HEK293 (cell line): ENCODE results near the gene ASIP.

ENCODE experiments used
- GLIS1 ChIP-seq: fragments of 450-650 bp; formaldehyde crosslinking; IDR thresholded peaks from 2 replicates; pipeline ENCODE4 v1.5.1; 2016; ENCODE audit warnings: missing biosample characterization, missing genetic modification characterization
- HOXD13 ChIP-seq: sonication (generic); formaldehyde crosslinking; IDR thresholded peaks from 2 replicates; pipeline ENCODE4 v1.8.0; 2022; ENCODE audit warnings: missing genetic modification reagents, borderline replicate concordance
- YY2 ChIP-seq: fragments of 450-650 bp; formaldehyde crosslinking; IDR thresholded peaks from 2 replicates; pipeline ENCODE4 v1.5.1; 2016; ENCODE audit warnings: missing biosample characterization, missing genetic modification characterization
- ZBTB17 ChIP-seq: fragments of 450-650 bp; formaldehyde crosslinking; IDR thresholded peaks from 2 replicates; pipeline ENCODE4 v1.5.1; 2016; ENCODE audit warnings: missing biosample characterization, missing genetic modification characterization
- ZFHX2 ChIP-seq: fragments of 450-650 bp; formaldehyde crosslinking; conservative IDR thresholded peaks from 2 replicates; pipeline ENCODE4 v1.5.1; 2016; ENCODE audit warnings: missing biosample characterization, missing genetic modification characterization
- ZNF112 ChIP-seq: fragments of 450-650 bp; formaldehyde crosslinking; IDR thresholded peaks from 2 replicates; pipeline ENCODE4 v1.5.0; 2017; ENCODE audit warnings: missing biosample characterization, missing genetic modification characterization
- ZNF292 ChIP-seq: fragments of 450-650 bp; formaldehyde crosslinking; IDR thresholded peaks from 2 replicates; pipeline ENCODE4 v1.5.1; 2016; ENCODE audit warnings: low read depth, missing biosample characterization, missing genetic modification characterization, borderline replicate concordance
- ZNF302 ChIP-seq: fragments of 450-650 bp; formaldehyde crosslinking; IDR thresholded peaks from 2 replicates; pipeline ENCODE4 v1.5.1; 2016; ENCODE audit warnings: missing biosample characterization, missing genetic modification characterization, low read depth
- ZNF324 ChIP-seq: fragments of 450-650 bp; formaldehyde crosslinking; IDR thresholded peaks from 2 replicates; pipeline ENCODE4 v1.5.1; 2016; ENCODE audit warnings: missing biosample characterization, missing genetic modification characterization
- ZNF341 ChIP-seq: fragments of 450-650 bp; formaldehyde crosslinking; IDR thresholded peaks from 2 replicates; pipeline ENCODE4; 2016; ENCODE audit warnings: low read depth, missing biosample characterization, missing genetic modification characterization
- ZNF416 ChIP-seq: fragments of 450-650 bp; formaldehyde crosslinking; IDR thresholded peaks from 2 replicates; pipeline ENCODE4 v1.5.1; 2016; ENCODE audit warnings: missing biosample characterization, missing genetic modification characterization
- ZNF514 ChIP-seq: fragments of 450-650 bp; formaldehyde crosslinking; IDR thresholded peaks from 2 replicates; pipeline ENCODE4 v1.5.1; 2016; ENCODE audit warnings: missing biosample characterization, missing genetic modification characterization
- ZNF560 ChIP-seq: fragments of 450-650 bp; formaldehyde crosslinking; IDR thresholded peaks from 2 replicates; pipeline ENCODE4 v1.5.1; 2017; ENCODE audit warnings: missing biosample characterization, missing genetic modification characterization, borderline replicate concordance
- ZNF600 ChIP-seq: fragments of 450-650 bp; formaldehyde crosslinking; IDR thresholded peaks from 2 replicates; pipeline ENCODE4 v1.5.1; 2016; ENCODE audit warnings: missing biosample characterization, missing genetic modification characterization
- ZNF621 ChIP-seq: fragments of 450-650 bp; formaldehyde crosslinking; IDR thresholded peaks from 2 replicates; pipeline ENCODE4 v1.5.1; 2017; ENCODE audit warnings: missing biosample characterization, missing genetic modification characterization
- ZNF677 ChIP-seq: fragments of 450-650 bp; IDR thresholded peaks from 2 replicates; pipeline ENCODE4 v1.5.0; 2018; ENCODE audit warnings: missing biosample characterization, mild to moderate bottlenecking, missing genetic modification characterization, moderate library complexity
- ZNF707 ChIP-seq: fragments of 450-650 bp; formaldehyde crosslinking; IDR thresholded peaks from 2 replicates; pipeline ENCODE4 v1.5.1; 2016; ENCODE audit warnings: missing biosample characterization, missing genetic modification characterization
- ZNF776 ChIP-seq: fragments of 450-650 bp; formaldehyde crosslinking; IDR thresholded peaks from 2 replicates; pipeline ENCODE4 v1.5.0; 2017; ENCODE audit warnings: missing biosample characterization, missing genetic modification characterization, borderline replicate concordance
- ZNF791 ChIP-seq: fragments of 450-650 bp; formaldehyde crosslinking; IDR thresholded peaks from 2 replicates; pipeline ENCODE4 v1.5.1; 2016; ENCODE audit warnings: missing biosample characterization, missing genetic modification characterization
- ZSCAN16 ChIP-seq: fragments of 450-650 bp; formaldehyde crosslinking; IDR thresholded peaks from 2 replicates; pipeline ENCODE4 v1.5.1; 2016; ENCODE audit warnings: missing biosample characterization, missing genetic modification characterization
- ZSCAN23 ChIP-seq: fragments of 450-650 bp; formaldehyde crosslinking; IDR thresholded peaks from 2 replicates; pipeline ENCODE4 v1.5.1; 2016; ENCODE audit warnings: missing biosample characterization, missing genetic modification characterization
- TF ChIP-seq, protein P1 (sequence below): fragments of 450-650 bp; formaldehyde crosslinking; IDR thresholded peaks from 2 replicates; pipeline ENCODE4 v1.5.1; 2017; ENCODE audit warnings: missing biosample characterization, missing genetic modification characterization
- TF ChIP-seq, protein P2 (sequence below): fragments of 450-650 bp; formaldehyde crosslinking; IDR thresholded peaks from 2 replicates; pipeline ENCODE4 v1.5.1; 2016; ENCODE audit warnings: missing biosample characterization, missing genetic modification characterization
- TF ChIP-seq, protein P3 (sequence below): fragments of 450-650 bp; formaldehyde crosslinking; IDR thresholded peaks from 2 replicates; pipeline ENCODE4 v1.5.1; 2016; ENCODE audit warnings: missing biosample characterization, missing genetic modification characterization
- TF ChIP-seq, protein P4 (sequence below): fragments of 450-650 bp; formaldehyde crosslinking; IDR thresholded peaks from 2 replicates; pipeline ENCODE4 v1.5.1; 2016; ENCODE audit warnings: missing biosample characterization, missing genetic modification characterization
- TF ChIP-seq, protein P5 (sequence below): fragments of 450-650 bp; formaldehyde crosslinking; IDR thresholded peaks from 2 replicates; pipeline ENCODE4 v1.5.1; 2017; ENCODE audit warnings: missing biosample characterization, mild to moderate bottlenecking, missing genetic modification characterization, moderate library complexity
- TF ChIP-seq, protein P6 (sequence below): fragments of 450-650 bp; formaldehyde crosslinking; IDR thresholded peaks from 2 replicates; pipeline ENCODE4 v1.5.1; 2016; ENCODE audit warnings: missing biosample characterization, missing genetic modification characterization

ASIP gene

DNA sequence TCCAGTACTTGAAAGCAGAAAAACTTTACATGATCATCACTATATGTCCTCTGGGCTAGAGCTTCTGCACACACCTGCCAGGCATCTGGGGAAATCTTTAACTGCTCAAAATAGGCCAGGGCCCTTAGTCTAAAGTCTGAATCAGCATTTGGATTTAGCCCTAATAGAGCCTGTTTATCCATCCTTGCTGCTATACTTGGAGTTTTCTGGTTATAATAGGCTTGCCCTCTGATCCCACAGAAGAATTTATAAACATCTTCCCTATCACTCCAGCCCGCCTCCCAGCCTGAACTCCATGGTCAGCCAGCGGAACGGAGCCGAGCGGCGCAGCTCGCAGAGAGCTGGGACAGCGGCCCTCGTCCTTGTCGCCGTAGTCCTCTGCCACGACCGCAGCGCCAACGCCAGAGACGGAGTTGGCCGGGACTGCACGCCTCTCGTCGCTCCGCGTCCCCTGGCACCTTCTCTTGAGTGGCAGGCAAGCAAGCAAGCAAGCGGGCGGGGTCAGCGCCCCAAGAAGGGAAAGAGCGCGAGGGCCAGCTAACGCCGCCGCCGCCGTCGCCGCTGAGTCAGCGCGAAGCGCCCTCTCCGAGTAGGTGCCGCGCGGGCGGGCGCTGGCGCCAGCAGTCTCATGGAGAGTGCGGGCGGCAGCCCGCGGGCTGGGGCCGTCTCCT, 25.4 kb upstream of the ASIP start (continued):
- no peak for TF ChIP-seq ZNF677 (tag by site-specific recombination)
- TF ChIP-seq, protein P1, sequence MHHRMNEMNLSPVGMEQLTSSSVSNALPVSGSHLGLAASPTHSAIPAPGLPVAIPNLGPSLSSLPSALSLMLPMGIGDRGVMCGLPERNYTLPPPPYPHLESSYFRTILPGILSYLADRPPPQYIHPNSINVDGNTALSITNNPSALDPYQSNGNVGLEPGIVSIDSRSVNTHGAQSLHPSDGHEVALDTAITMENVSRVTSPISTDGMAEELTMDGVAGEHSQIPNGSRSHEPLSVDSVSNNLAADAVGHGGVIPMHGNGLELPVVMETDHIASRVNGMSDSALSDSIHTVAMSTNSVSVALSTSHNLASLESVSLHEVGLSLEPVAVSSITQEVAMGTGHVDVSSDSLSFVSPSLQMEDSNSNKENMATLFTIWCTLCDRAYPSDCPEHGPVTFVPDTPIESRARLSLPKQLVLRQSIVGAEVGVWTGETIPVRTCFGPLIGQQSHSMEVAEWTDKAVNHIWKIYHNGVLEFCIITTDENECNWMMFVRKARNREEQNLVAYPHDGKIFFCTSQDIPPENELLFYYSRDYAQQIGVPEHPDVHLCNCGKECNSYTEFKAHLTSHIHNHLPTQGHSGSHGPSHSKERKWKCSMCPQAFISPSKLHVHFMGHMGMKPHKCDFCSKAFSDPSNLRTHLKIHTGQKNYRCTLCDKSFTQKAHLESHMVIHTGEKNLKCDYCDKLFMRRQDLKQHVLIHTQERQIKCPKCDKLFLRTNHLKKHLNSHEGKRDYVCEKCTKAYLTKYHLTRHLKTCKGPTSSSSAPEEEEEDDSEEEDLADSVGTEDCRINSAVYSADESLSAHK (tag by site-specific recombination), result no peak
- TF ChIP-seq, protein P2, sequence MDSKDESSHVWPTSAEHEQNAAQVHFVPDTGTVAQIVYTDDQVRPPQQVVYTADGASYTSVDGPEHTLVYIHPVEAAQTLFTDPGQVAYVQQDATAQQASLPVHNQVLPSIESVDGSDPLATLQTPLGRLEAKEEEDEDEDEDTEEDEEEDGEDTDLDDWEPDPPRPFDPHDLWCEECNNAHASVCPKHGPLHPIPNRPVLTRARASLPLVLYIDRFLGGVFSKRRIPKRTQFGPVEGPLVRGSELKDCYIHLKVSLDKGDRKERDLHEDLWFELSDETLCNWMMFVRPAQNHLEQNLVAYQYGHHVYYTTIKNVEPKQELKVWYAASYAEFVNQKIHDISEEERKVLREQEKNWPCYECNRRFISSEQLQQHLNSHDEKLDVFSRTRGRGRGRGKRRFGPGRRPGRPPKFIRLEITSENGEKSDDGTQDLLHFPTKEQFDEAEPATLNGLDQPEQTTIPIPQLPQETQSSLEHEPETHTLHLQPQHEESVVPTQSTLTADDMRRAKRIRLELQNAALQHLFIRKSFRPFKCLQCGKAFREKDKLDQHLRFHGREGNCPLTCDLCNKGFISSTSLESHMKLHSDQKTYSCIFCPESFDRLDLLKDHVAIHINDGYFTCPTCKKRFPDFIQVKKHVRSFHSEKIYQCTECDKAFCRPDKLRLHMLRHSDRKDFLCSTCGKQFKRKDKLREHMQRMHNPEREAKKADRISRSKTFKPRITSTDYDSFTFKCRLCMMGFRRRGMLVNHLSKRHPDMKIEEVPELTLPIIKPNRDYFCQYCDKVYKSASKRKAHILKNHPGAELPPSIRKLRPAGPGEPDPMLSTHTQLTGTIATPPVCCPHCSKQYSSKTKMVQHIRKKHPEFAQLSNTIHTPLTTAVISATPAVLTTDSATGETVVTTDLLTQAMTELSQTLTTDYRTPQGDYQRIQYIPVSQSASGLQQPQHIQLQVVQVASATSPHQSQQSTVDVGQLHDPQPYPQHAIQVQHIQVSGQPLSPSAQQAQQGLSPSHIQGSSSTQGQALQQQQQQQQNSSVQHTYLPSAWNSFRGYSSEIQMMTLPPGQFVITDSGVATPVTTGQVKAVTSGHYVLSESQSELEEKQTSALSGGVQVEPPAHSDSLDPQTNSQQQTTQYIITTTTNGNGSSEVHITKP (tag by site-specific recombination), result no peak
- TF ChIP-seq, protein P3, sequence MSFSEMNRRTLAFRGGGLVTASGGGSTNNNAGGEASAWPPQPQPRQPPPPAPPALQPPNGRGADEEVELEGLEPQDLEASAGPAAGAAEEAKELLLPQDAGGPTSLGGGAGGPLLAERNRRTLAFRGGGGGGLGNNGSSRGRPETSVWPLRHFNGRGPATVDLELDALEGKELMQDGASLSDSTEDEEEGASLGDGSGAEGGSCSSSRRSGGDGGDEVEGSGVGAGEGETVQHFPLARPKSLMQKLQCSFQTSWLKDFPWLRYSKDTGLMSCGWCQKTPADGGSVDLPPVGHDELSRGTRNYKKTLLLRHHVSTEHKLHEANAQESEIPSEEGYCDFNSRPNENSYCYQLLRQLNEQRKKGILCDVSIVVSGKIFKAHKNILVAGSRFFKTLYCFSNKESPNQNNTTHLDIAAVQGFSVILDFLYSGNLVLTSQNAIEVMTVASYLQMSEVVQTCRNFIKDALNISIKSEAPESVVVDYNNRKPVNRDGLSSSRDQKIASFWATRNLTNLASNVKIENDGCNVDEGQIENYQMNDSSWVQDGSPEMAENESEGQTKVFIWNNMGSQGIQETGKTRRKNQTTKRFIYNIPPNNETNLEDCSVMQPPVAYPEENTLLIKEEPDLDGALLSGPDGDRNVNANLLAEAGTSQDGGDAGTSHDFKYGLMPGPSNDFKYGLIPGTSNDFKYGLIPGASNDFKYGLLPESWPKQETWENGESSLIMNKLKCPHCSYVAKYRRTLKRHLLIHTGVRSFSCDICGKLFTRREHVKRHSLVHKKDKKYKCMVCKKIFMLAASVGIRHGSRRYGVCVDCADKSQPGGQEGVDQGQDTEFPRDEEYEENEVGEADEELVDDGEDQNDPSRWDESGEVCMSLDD (tag by site-specific recombination), result no peak
- TF ChIP-seq ZSCAN16, result no peak
- TF ChIP-seq ZNF600, result no peak
- TF ChIP-seq, protein P4, sequence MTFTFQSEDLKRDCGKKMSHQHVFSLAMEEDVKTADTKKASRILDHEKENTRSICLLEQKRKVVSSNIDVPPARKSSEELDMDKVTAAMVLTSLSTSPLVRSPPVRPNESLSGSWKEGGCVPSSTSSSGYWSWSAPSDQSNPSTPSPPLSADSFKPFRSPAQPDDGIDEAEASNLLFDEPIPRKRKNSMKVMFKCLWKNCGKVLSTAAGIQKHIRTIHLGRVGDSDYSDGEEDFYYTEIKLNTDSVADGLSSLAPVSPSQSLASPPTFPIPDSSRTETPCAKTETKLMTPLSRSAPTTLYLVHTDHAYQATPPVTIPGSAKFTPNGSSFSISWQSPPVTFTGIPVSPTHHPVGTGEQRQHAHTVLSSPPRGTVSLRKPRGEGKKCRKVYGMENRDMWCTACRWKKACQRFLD (tag by site-specific recombination), result no peak
- TF ChIP-seq ZNF341 (tag by site-specific recombination), result no peak
- TF ChIP-seq ZFHX2, result peak; percentile 47
- TF ChIP-seq ZNF621, result no peak
- TF ChIP-seq GLIS1 (tag by site-specific recombination), result peak; percentile 15; the same call in 1 of the 2 replicates
- TF ChIP-seq ZNF324 (tag by site-specific recombination), result no peak
- TF ChIP-seq, protein P5, sequence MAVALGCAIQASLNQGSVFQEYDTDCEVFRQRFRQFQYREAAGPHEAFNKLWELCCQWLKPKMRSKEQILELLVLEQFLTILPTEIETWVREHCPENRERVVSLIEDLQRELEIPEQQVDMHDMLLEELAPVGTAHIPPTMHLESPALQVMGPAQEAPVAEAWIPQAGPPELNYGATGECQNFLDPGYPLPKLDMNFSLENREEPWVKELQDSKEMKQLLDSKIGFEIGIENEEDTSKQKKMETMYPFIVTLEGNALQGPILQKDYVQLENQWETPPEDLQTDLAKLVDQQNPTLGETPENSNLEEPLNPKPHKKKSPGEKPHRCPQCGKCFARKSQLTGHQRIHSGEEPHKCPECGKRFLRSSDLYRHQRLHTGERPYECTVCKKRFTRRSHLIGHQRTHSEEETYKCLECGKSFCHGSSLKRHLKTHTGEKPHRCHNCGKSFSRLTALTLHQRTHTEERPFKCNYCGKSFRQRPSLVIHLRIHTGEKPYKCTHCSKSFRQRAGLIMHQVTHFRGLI (tag by site-specific recombination), result no peak
- TF ChIP-seq ZNF707, result no peak
- no peak for TF ChIP-seq ZNF302 (tag by site-specific recombination)
- no peak for TF ChIP-seq ZNF112 (tag by site-specific recombination)
- TF ChIP-seq YY2 (tag by site-specific recombination), result no peak
- TF ChIP-seq ZNF416 (tag by site-specific recombination), result no peak
- TF ChIP-seq ZNF292 (tag by site-specific recombination), result no peak
- no peak for TF ChIP-seq ZBTB17 (tag by site-specific recombination)
- no peak for TF ChIP-seq ZNF514
- no peak for TF ChIP-seq ZSCAN23 (tag by site-specific recombination)
- no peak for TF ChIP-seq ZNF776
- TF ChIP-seq HOXD13 (CRISPR knock-in tag), result 0 out of 2 replicates have a peak, but pooled peaks have one; percentile 25
- TF ChIP-seq ZNF560, result peak; percentile 90
- TF ChIP-seq, protein P6, sequence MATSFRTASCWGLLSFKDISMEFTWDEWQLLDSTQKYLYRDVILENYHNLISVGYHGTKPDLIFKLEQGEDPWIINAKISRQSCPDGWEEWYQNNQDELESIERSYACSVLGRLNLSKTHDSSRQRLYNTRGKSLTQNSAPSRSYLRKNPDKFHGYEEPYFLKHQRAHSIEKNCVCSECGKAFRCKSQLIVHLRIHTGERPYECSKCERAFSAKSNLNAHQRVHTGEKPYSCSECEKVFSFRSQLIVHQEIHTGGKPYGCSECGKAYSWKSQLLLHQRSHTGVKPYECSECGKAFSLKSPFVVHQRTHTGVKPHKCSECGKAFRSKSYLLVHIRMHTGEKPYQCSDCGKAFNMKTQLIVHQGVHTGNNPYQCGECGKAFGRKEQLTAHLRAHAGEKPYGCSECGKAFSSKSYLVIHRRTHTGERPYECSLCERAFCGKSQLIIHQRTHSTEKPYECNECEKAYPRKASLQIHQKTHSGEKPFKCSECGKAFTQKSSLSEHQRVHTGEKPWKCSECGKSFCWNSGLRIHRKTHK, result no peak
- no peak for TF ChIP-seq ZNF791 (tag by site-specific recombination)
